Stimulated activated CD4-positive, alpha-beta T cell treated with anti-CD3 and anti-CD28 coated beads, Interleukin-15, amount 100 ng/mL, for 1 hour (primary cell): ENCODE data around the gene XAB2.

Source experiments
- DNase-seq, 2 donors: peaks; one replicate each; pipeline ENCODE4 v3.0.0-alpha.2; 2020; ENCODE audit warnings: low read depth in 1 of 2, low spot score in 1 of 2

XAB2 gene

GRCh38 chr19:7633698-7634097 lies 4.4 kb upstream of the XAB2 start, which contains the start of gene PCP2:
Gene PCP2 (minus strand): TSS chr19:7633719. CDS start chr19:7633457, 262 bp downstream.
- DNase-seq = no peak

- DNase-seq = no peak
Observed at GRCh38 chr19:7632340-7633203, 3.2 kb upstream of the XAB2 start.

GRCh38 chr19:7631577-7631976 lies 2.2 kb upstream of the XAB2 start:
- no peak for DNase-seq

- DNase-seq = no peak
Observed at GRCh38 chr19:7628589-7629311, 595 bp downstream of the XAB2 start.

- DNase-seq = no peak
Observed at GRCh38 chr19:7627166-7627565, 2.2 kb downstream of the XAB2 start.

GRCh38 chr19:7625763-7626372 lies 3.5 kb downstream of the XAB2 start:
- DNase-seq = no peak

- no peak for DNase-seq
Observed at GRCh38 chr19:7624810-7625209, 4.5 kb downstream of the XAB2 start.

GRCh38 chr19:7623725-7624603 lies 5.4 kb downstream of the XAB2 start:
- no peak for DNase-seq

GRCh38 chr19:7622933-7623685 lies 6.2 kb downstream of the XAB2 start:
- DNase-seq = no peak

- no peak for DNase-seq
Observed at GRCh38 chr19:7620442-7621412, 8.6 kb downstream of the XAB2 start.

GRCh38 chr19:7619671-7620441 lies 9.5 kb downstream of the XAB2 start:
- no peak for DNase-seq

- DNase-seq = no peak
Observed at GRCh38 chr19:7618771-7619510, 10.4 kb downstream of the XAB2 start.

GRCh38 chr19:7618348-7618747 lies 11.0 kb downstream of the XAB2 start:
- DNase-seq = no peak

- DNase-seq = no peak
Observed at GRCh38 chr19:7617735-7618134, 11.6 kb downstream of the XAB2 start.

GRCh38 chr19:7617172-7617571 lies 12.2 kb downstream of the XAB2 start:
- DNase-seq = no peak

- no peak for DNase-seq
Observed at GRCh38 chr19:7614859-7615741, 14.2 kb downstream of the XAB2 start.
